ENCODE measurements around the gene TAS2R50.

DNA sequence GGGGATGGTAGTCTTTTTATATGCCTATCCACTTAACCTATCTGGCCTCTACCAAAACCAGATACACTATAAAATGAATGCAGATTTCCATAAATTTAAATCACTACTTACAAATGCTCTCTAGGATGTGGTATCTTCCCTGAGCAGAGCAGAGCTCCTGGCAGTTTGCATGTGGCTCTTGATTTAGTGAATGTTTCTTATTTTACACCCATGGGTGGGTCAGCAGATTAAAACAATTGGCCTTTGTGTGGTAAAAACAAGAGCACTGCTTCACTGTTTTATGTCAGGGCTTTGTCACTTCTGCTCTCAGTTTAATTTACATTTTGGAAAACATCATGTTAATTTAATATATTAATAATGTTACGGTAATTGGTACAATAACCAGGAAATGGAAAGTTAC, 30.2 kb upstream of the TAS2R50 start:
- TF ChIP-seq, protein P1, sequence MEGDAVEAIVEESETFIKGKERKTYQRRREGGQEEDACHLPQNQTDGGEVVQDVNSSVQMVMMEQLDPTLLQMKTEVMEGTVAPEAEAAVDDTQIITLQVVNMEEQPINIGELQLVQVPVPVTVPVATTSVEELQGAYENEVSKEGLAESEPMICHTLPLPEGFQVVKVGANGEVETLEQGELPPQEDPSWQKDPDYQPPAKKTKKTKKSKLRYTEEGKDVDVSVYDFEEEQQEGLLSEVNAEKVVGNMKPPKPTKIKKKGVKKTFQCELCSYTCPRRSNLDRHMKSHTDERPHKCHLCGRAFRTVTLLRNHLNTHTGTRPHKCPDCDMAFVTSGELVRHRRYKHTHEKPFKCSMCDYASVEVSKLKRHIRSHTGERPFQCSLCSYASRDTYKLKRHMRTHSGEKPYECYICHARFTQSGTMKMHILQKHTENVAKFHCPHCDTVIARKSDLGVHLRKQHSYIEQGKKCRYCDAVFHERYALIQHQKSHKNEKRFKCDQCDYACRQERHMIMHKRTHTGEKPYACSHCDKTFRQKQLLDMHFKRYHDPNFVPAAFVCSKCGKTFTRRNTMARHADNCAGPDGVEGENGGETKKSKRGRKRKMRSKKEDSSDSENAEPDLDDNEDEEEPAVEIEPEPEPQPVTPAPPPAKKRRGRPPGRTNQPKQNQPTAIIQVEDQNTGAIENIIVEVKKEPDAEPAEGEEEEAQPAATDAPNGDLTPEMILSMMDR (IDR thresholded peaks at IDR 0.05), result no peak
- TF ChIP-seq POLR2AphosphoS5 (IDR thresholded peaks at IDR 0.05), result no peak
